C4-2B (cell line): Measurements from ENCODE around the gene FLT1.

Experiments used
- CTCF ChIP-seq: fragments of 450-650 bp; conservative IDR thresholded peaks from 2 replicates; pipeline ENCODE4 v1.5.1; 2017; ENCODE audit warnings: mild to moderate bottlenecking
- ZFX ChIP-seq: fragments of 450-650 bp; IDR thresholded peaks from 2 replicates; pipeline ENCODE4 v1.6.1; 2017

DNA sequence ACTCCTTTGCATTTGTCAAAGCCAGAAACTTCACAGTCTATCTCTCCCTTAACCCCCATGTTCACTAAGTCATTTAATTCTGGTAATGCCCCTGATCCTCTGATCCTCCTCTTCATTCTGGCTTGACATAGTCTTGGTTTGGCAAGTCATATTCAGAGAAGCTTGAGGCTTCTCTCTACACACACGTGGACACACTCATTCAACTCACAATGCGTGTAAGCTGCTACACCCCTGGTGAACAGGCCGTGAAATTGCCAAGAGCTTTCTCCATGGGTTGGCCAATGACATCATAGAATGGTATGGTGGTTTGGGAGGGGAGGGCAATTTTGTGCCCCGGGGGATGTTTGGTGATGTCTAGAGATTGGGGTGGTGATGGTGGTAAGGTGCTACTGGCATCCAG, 47.9 kb upstream of the FLT1 start:
- TF ChIP-seq CTCF = no peak
- no peak for TF ChIP-seq ZFX
